DMS79 treated with DMSO at 0.1 percent for 48 hours (cell line): ENCODE results near the gene MPC1.
"Not testable (repeated sequence)": the region's sequence is repeated elsewhere in the genome, so short reads cannot be mapped to it uniquely, and the experiment has no call there.

Experiments used
- DNase-seq: peaks from one replicate; lab custom pipeline; 2025; lab: John Stamatoyannopoulos, UW

The MPC1 gene

GRCh38 chr6:166381381-166381732 is 1.4 kb downstream of the MPC1 start:
- peak; percentile 67 for DNase-seq

GRCh38 chr6:166379800-166380199 is 2.9 kb downstream of the MPC1 start:
- DNase-seq = no peak

GRCh38 chr6:166379103-166379586 is 3.6 kb downstream of the MPC1 start:
- DNase-seq = no peak

GRCh38 chr6:166377721-166378120 is 5.0 kb downstream of the MPC1 start:
- no peak for DNase-seq

- no peak for DNase-seq
These were observed 7.7 kb downstream of the MPC1 start for GRCh38 chr6:166375013-166375412.

GRCh38 chr6:166370489-166370888 is 12.3 kb downstream of the MPC1 start:
- DNase-seq = no peak

- no peak for DNase-seq
These were observed 13.0 kb downstream of the MPC1 start for GRCh38 chr6:166369782-166370181.

GRCh38 chr6:166366921-166367320 is 15.8 kb downstream of the MPC1 start:
- no peak for DNase-seq

- no peak for DNase-seq
These were observed 16.9 kb downstream of the MPC1 start for GRCh38 chr6:166365806-166366205.

GRCh38 chr6:166365221-166365620 is 17.5 kb downstream of the MPC1 start:
- no peak for DNase-seq

- DNase-seq = no peak
These were observed 18.3 kb downstream of the MPC1 start for GRCh38 chr6:166364456-166364855.

- DNase-seq = not testable (repeated sequence)
These were observed 20.3 kb downstream of the MPC1 start for GRCh38 chr6:166362427-166362826.

GRCh38 chr6:166361077-166361429 is 21.7 kb downstream of the MPC1 start:
- DNase-seq = no peak

- no peak for DNase-seq
These were observed 22.3 kb downstream of the MPC1 start for GRCh38 chr6:166360243-166361076.

- DNase-seq = no peak
These were observed 27.2 kb downstream of the MPC1 start for GRCh38 chr6:166355552-166355951.

GRCh38 chr6:166354965-166355364 is 27.8 kb downstream of the MPC1 start:
- no peak for DNase-seq

- DNase-seq = no peak
These were observed 28.6 kb downstream of the MPC1 start for GRCh38 chr6:166354143-166354542.

- no peak for DNase-seq
These were observed 29.2 kb downstream of the MPC1 start for GRCh38 chr6:166353507-166353906.

GRCh38 chr6:166352923-166353322 is 29.8 kb downstream of the MPC1 start:
- DNase-seq = no peak

GRCh38 chr6:166351715-166352285 is 30.9 kb downstream of the MPC1 start:
- peak; percentile 65 for DNase-seq

- DNase-seq = no peak
These were observed 34.3 kb downstream of the MPC1 start for GRCh38 chr6:166348305-166348949.

GRCh38 chr6:166346965-166347364 is 35.8 kb downstream of the MPC1 start:
- no peak for DNase-seq

GRCh38 chr6:166346449-166346848 is 36.3 kb downstream of the MPC1 start:
- DNase-seq = no peak
